ENCODE measurements around the gene ERVV-1. TPM values are rescaled to one million over a fixed set of nuclear protein-coding genes. Genes with fewer than 3 reads are reported as not detected.
"Not testable (repeated sequence)": the region's sequence is repeated elsewhere in the genome, so short reads cannot be mapped to it uniquely, and the experiment has no call there.

The ERVV-1 gene, protein sequence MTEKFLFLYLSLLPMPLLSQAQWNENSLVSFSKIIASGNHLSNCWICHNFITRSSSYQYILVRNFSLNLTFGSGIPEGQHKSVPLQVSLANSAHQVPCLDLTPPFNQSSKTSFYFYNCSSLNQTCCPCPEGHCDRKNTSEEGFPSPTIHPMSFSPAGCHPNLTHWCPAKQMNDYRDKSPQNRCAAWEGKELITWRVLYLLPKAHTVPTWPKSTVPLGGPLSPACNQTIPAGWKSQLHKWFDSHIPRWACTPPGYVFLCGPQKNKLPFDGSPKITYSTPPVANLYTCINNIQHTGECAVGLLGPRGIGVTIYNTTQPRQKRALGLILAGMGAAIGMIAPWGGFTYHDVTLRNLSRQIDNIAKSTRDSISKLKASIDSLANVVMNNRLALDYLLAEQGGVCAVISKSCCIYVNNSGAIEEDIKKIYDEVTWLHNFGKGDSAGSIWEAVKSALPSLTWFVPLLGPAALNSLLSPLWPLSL
- polyA plus RNA-seq (2011; rRNA removed), result not detected in 2 replicates
- not detected in 2 replicates for polyA minus RNA-seq (2011; rRNA and poly(A)+ RNA removed)

DNA sequence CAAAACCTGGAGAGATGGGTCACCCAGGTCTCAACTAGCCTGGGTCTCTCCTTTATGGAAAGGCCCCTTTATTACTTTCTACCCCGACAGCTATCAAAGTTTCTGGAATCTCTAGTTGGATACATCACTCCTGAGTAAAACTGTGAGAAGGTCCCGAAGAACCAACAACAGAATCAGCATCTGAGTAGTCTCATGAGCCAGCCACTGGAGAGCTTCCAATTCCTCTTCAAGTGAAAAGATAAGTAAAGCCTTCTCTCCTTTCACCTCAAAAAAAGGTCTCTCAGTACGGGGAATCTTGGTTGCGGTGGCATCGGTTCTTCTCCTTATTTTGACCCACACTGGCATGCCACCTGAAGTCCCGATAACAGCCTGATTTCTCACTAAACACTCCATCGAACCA, at the start of gene ERVV-1:
TSS of gene ERVV-1 (plus strand) at position 301 of the 400 bp plus-strand sequence. CDS start 170 bp downstream, outside the sequence.
- Histone ChIP-seq H3K27ac (ENCODE audit: low read depth, low read length) (no peak within 1 kb of the TSS), H3K27me3 (ENCODE audit: control insufficient read depth, insufficient read depth, low read length) (no peaks in the 10 kb centered on the region), H3K9me3 (ENCODE audit: control insufficient read depth, insufficient read depth, low read length) (peaks cover 49% of the 10 kb centered on the region), H3K4me3 (ENCODE audit: low read depth, low read length) (no peak within 1 kb of the TSS)
- TF ChIP-seq, protein P1, sequence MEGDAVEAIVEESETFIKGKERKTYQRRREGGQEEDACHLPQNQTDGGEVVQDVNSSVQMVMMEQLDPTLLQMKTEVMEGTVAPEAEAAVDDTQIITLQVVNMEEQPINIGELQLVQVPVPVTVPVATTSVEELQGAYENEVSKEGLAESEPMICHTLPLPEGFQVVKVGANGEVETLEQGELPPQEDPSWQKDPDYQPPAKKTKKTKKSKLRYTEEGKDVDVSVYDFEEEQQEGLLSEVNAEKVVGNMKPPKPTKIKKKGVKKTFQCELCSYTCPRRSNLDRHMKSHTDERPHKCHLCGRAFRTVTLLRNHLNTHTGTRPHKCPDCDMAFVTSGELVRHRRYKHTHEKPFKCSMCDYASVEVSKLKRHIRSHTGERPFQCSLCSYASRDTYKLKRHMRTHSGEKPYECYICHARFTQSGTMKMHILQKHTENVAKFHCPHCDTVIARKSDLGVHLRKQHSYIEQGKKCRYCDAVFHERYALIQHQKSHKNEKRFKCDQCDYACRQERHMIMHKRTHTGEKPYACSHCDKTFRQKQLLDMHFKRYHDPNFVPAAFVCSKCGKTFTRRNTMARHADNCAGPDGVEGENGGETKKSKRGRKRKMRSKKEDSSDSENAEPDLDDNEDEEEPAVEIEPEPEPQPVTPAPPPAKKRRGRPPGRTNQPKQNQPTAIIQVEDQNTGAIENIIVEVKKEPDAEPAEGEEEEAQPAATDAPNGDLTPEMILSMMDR (IDR thresholded peaks at IDR 0.05; ENCODE audit: low read depth, low read length), result no peak
- DNase-seq (ENCODE audit: low read depth, low spot score), result no peak
- ChIA-PET POLR2A (no interaction called here), CTCF (no interaction called here)

DNA sequence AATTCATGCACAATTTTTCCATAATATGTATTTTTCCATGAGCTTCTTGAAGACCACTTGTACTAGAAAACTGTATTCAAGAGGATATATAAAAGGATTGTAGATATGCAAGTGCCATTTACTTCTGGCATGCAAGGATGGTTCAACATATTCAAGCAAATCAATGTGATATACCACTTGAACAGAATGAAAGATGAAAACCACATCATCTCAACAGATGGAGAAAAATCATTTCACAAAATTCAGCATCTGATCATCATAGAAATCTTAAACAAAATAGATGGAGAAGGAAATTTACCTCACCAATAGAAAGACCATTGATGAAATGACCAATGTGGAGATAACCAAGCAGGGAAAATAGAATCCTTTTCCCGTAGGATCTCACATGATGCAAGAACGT, 45.9 kb upstream of the ERVV-1 start:
- DNase-seq (ENCODE audit: low read depth, low spot score), result no peak
- CTCF ChIA-PET, result no interaction called here
- POLR2A ChIA-PET, result no interaction called here
- Histone ChIP-seq H3K27me3 (ENCODE audit: control insufficient read depth, insufficient read depth, low read length) (no peaks in the 10 kb centered on the region), H3K4me3 (ENCODE audit: low read depth, low read length) (no peak overlapping the region), H3K9me3 (ENCODE audit: control insufficient read depth, insufficient read depth, low read length) (peaks cover 10% of the 10 kb centered on the region), H3K27ac (ENCODE audit: low read depth, low read length) (no peak overlapping the region)
- TF ChIP-seq, protein P1 (IDR thresholded peaks at IDR 0.05; ENCODE audit: low read depth, low read length), result no peak

DNA sequence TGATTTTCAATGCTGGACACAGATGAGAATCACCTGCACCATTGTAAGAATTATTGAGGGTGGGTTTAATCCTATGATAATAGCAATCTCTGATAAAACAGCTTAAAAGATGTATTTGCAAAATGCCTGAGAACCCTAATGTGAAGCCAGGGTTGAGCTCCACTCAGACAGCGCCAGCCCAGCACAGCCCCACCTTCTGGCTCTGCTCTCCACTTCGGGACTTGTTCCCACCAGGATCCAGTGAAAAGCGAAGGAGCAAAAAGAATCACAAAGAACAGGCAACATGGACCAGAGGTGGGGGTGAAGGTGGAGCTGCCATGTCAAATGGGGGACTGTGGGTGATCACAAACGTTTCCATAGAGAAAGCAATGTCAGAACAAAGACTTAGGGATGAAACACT, 32.4 kb upstream of the ERVV-1 start:
- no peak for DNase-seq (ENCODE audit: low read depth, low spot score)
- TF ChIP-seq, protein P1 (IDR thresholded peaks at IDR 0.05; ENCODE audit: low read depth, low read length), result no peak
- Histone ChIP-seq H3K9me3 (ENCODE audit: control insufficient read depth, insufficient read depth, low read length) (peaks cover 10% of the 10 kb centered on the region; the same call in 1 of the 2 replicates), H3K27ac (ENCODE audit: low read depth, low read length) (no peak overlapping the region), H3K27me3 (ENCODE audit: control insufficient read depth, insufficient read depth, low read length) (no peaks in the 10 kb centered on the region), H3K4me3 (ENCODE audit: low read depth, low read length) (no peak overlapping the region)
- ChIA-PET CTCF (no interaction called here), POLR2A (no interaction called here)

DNA sequence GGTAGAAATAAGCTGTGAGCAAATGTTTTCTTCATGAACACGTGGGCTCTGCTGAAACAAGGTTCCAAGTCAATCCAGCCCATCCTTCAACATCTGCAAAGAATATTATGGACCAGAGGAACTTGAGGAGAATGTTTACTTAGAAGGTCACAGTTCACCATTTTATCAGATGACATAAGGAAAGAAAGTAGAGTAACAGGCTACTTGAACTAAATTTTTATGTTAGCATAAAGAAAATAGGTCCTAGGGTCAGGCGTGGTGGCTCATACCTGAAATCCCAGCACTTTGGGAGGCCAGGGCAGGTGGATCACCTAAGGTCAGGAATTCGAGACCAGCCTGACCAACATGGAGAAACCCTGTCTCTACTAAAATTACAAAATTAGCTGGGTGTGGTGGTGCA, 30.6 kb upstream of the ERVV-1 start:
- H3K4me3 ChIP-seq (ENCODE audit: low read depth, low read length); H3K27me3 ChIP-seq (ENCODE audit: control insufficient read depth, insufficient read depth, low read length); DNase-seq (ENCODE audit: low read depth, low spot score); POLR2A ChIA-PET; CTCF ChIA-PET; H3K27ac ChIP-seq (ENCODE audit: low read depth, low read length): not testable (repeated sequence)
- peaks cover 16% of the 10 kb centered on the region for H3K9me3 ChIP-seq (ENCODE audit: control insufficient read depth, insufficient read depth, low read length)

DNA sequence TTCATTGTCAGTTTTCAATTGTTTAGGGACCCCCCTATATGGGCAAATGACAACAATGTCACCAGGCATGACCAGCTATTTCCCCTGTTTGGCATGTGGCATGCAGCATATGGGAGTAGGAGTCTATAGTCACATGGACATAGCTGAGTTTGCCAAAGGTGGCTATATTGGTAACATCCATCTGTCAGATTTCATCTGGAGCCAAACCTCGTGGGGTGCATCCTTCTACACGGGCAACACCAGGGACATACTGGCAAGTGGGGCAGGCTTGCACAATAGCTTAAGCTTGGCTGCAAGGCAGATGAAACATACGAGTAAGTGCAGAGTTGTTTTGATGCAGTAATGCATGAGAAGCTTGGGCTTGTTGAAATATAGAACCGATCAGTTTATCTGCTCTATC, 26.5 kb upstream of the ERVV-1 start:
- CTCF ChIA-PET, result no interaction called here
- H3K27me3 ChIP-seq (ENCODE audit: control insufficient read depth, insufficient read depth, low read length), result no peaks in the 10 kb centered on the region
- TF ChIP-seq, protein P1 (IDR thresholded peaks at IDR 0.05; ENCODE audit: low read depth, low read length), result no peak
- no peak overlapping the region for H3K4me3 ChIP-seq (ENCODE audit: low read depth, low read length)
- no peak overlapping the region for H3K27ac ChIP-seq (ENCODE audit: low read depth, low read length)
- POLR2A ChIA-PET, result no interaction called here
- peaks cover 16% of the 10 kb centered on the region for H3K9me3 ChIP-seq (ENCODE audit: control insufficient read depth, insufficient read depth, low read length)
- DNase-seq (ENCODE audit: low read depth, low spot score), result no peak

Data from AG04450 (cell line).